Measurements from ENCODE around the gene B4GALT3.

GRCh38 chr1:161122967-161123366 is 54.3 kb downstream of the B4GALT3 start:
- TF ChIP-seq CTCF (IDR thresholded peaks at IDR 0.05) = no peak
- TF ChIP-seq POLR2A (IDR thresholded peaks at IDR 0.05) = no peak
